BE2C (cell line): Measurements from ENCODE around the gene THSD7B.

ENCODE experiments used
- DNase-seq: peaks from one replicate; pipeline ENCODE4 v3.0.0-alpha.2; 2020
- H3K27me3 ChIP-seq: fragments of 250-450 bp; sonication (Bioruptor Pico); 2 replicates; pipeline ENCODE4 v1.5.1; 2020; ENCODE audit warnings: mild to moderate bottlenecking
- H3K36me3 ChIP-seq: fragments of 250-450 bp; sonication (Bioruptor Pico); 2 replicates; pipeline ENCODE4 v1.5.1; 2020; ENCODE audit warnings: mild to moderate bottlenecking
- H3K4me1 ChIP-seq: fragments of 250-450 bp; sonication (Bioruptor Pico); 2 replicates; pipeline ENCODE4 v1.5.1; 2020
- H3K4me3 ChIP-seq: 2 replicates; pipeline ENCODE4 v1.5.1; 2011; ENCODE audit warnings: low read depth, low read length
- H3K9me3 ChIP-seq: fragments of 250-450 bp; sonication (Bioruptor Pico); 2 replicates; pipeline ENCODE4 v1.5.1; 2020
- TF ChIP-seq, protein P1 (sequence below): IDR thresholded peaks from 2 replicates; pipeline ENCODE4 v1.5.1; 2012; ENCODE audit warnings: mild to moderate bottlenecking, low read depth, low read length

THSD7B gene

DNA sequence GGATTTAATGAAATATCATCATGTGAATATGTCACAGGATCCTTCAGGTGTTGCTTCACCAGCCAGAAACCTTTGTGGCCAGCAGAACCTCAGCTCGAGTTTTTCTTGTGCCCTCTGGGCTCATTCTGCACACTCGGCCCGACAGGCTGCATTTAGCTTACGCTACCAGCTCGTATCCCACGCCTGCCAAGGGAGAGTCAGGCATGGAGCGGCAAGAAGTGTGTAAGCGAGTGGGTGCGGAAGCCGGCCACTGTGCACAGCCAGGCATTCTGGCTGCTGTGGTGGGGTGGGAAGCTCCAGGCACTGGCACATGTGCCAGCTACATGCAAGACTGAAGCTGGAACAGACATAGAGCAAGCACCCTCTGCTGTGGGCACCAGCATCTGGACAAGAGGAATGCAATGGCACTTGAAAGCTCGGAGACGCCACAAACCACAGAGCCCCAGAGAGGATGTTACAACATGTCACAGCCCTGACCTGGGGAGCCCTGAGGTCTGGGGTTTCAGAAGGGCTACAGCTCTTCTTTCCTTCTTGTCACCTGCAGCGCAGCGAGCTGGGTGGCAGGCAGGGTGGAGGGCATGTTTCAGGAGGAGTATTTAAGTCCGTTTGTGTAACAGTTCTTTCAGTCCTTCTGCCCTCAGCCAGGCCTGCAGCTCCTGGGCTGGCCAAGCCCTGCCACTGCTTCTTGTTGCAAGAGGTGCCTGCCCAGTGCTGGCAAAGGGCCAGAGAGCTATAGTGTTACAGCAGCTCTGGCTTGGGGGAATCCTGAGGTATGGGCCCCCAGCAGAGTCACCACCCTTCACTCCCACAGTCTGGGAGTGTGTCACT lies 941.7 kb downstream of the THSD7B start:
- Histone ChIP-seq H3K27me3 (no peaks in the 10 kb centered on the region), H3K4me3 (no peak overlapping the region), H3K4me1 (no peaks in the 10 kb centered on the region), H3K36me3 (no peaks in the 10 kb centered on the region), H3K9me3 (no peaks in the 10 kb centered on the region)
- TF ChIP-seq, protein P1, sequence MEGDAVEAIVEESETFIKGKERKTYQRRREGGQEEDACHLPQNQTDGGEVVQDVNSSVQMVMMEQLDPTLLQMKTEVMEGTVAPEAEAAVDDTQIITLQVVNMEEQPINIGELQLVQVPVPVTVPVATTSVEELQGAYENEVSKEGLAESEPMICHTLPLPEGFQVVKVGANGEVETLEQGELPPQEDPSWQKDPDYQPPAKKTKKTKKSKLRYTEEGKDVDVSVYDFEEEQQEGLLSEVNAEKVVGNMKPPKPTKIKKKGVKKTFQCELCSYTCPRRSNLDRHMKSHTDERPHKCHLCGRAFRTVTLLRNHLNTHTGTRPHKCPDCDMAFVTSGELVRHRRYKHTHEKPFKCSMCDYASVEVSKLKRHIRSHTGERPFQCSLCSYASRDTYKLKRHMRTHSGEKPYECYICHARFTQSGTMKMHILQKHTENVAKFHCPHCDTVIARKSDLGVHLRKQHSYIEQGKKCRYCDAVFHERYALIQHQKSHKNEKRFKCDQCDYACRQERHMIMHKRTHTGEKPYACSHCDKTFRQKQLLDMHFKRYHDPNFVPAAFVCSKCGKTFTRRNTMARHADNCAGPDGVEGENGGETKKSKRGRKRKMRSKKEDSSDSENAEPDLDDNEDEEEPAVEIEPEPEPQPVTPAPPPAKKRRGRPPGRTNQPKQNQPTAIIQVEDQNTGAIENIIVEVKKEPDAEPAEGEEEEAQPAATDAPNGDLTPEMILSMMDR, result no peak
- DNase-seq, result no peak

DNA sequence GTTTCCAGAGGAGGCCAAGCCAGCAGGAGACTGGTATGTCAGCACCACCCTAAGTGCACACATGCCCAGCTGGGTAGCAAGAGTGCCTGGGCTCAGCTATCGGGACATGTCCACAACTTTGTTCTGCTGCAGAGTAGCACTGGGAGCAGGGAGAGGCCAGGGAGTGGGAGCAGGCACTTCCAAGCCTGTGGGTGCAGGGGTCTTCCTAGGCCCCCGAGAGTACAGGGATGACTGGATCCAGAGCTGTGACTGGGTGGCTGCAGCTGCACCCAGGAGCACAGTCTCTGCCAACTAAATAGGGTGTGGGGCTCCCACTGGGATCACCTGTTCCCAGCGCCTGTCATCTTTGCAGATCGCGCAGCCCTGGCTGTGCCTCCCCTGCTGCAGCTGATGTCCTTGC lies 943.0 kb downstream of the THSD7B start:
- Histone ChIP-seq H3K4me3 (no peak overlapping the region), H3K9me3 (no peaks in the 10 kb centered on the region), H3K27me3 (no peaks in the 10 kb centered on the region), H3K4me1 (no peaks in the 10 kb centered on the region), H3K36me3 (no peaks in the 10 kb centered on the region)
- DNase-seq, result no peak
- TF ChIP-seq, protein P1, result no peak

- H3K27me3 ChIP-seq, result no peaks in the 10 kb centered on the region
- TF ChIP-seq, protein P1, result no peak
- no peaks in the 10 kb centered on the region for H3K36me3 ChIP-seq
- H3K4me3 ChIP-seq, result no peak overlapping the region
- DNase-seq, result no peak
- no peaks in the 10 kb centered on the region for H3K9me3 ChIP-seq
- H3K4me1 ChIP-seq, result no peaks in the 10 kb centered on the region
Measured at GRCh38 chr2:137715731-137716191, 950.4 kb downstream of the THSD7B start.

DNA sequence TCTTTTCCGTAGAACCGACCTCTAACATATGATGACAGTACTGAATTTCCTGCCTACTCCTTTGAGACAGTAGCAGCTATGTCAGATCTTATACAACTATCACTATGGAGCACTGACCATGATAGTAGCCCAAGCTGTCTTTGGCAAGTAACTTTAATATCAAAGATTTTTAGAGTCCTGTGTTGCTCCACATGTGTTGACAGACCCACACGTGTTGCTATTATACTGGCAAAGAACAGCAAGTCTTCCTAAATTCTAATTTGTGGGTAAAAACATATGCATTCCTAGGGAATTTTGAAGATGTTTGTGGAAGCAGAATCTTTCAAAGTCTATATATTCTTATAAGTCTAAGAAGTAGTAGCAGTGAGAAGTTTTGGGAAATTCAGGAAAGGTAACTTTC lies 953.4 kb downstream of the THSD7B start:
- H3K9me3 ChIP-seq, result no peaks in the 10 kb centered on the region

DNA sequence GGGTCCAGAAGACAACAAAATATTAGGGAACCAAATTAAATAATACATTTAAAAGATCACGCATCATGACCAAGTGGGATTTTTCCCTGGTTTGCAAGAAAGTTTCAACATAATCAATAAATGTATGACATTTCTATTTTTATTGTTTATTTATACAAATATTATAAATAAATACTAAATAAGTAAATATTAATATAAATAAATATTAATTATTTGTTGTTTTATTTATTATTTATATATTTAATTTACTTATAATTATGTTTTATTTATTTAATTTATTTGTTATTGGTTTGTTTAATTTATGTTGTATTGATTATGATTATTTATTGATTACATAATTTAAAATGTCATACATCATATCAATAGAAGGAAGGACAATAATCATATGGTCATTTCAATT lies 956.4 kb downstream of the THSD7B start:
- no peak for DNase-seq
- no peaks in the 10 kb centered on the region for H3K9me3 ChIP-seq
- H3K4me3 ChIP-seq, result no peak overlapping the region
- no peaks in the 10 kb centered on the region for H3K27me3 ChIP-seq
- no peaks in the 10 kb centered on the region for H3K4me1 ChIP-seq
- H3K36me3 ChIP-seq, result no peaks in the 10 kb centered on the region
- TF ChIP-seq, protein P1, result no peak

More for the DNA sequence above, 953.4 kb downstream of the THSD7B start:
- H3K4me3 ChIP-seq, result no peak overlapping the region
- no peaks in the 10 kb centered on the region for H3K27me3 ChIP-seq
- no peak for DNase-seq
- no peaks in the 10 kb centered on the region for H3K36me3 ChIP-seq
- TF ChIP-seq, protein P1, result no peak
- no peaks in the 10 kb centered on the region for H3K4me1 ChIP-seq

- H3K27me3 ChIP-seq, result no peaks in the 10 kb centered on the region
- H3K4me3 ChIP-seq, result no peak overlapping the region
- H3K9me3 ChIP-seq, result no peaks in the 10 kb centered on the region
- H3K36me3 ChIP-seq, result no peaks in the 10 kb centered on the region
- no peak for DNase-seq
- TF ChIP-seq, protein P1, result no peak
- no peaks in the 10 kb centered on the region for H3K4me1 ChIP-seq
Measured at GRCh38 chr2:137724912-137725311, 959.6 kb downstream of the THSD7B start.
